Kidney glomerular epithelial cell (primary cell): Measurements from ENCODE around the gene MYO1E.

Experiments used
- DNase-seq: peaks from one replicate; lab custom pipeline; 2025; lab: John Stamatoyannopoulos, UW

The MYO1E gene

GRCh38 chr15:59227021-59227420 lies 145.7 kb downstream of the MYO1E start:
- DNase-seq: no peak

- DNase-seq: no peak
Measured at GRCh38 chr15:59224474-59224873, 148.2 kb downstream of the MYO1E start.

GRCh38 chr15:59223736-59224135 lies 148.9 kb downstream of the MYO1E start:
- DNase-seq: no peak

GRCh38 chr15:59222906-59223550 lies 149.6 kb downstream of the MYO1E start:
- no peak for DNase-seq

- DNase-seq: peak; percentile 93
Measured at GRCh38 chr15:59221511-59222505, 150.9 kb downstream of the MYO1E start.

- no peak for DNase-seq
Measured at GRCh38 chr15:59218710-59219109, 154.0 kb downstream of the MYO1E start.

GRCh38 chr15:59217876-59218498 lies 154.7 kb downstream of the MYO1E start:
- no peak for DNase-seq

- DNase-seq: no peak
Measured at GRCh38 chr15:59216911-59217310, 155.8 kb downstream of the MYO1E start.

GRCh38 chr15:59210186-59210585 lies 162.5 kb downstream of the MYO1E start:
- DNase-seq: no peak

GRCh38 chr15:59208613-59209249 lies 163.9 kb downstream of the MYO1E start:
- no peak for DNase-seq

- no peak for DNase-seq
Measured at GRCh38 chr15:59206623-59207183, 166.0 kb downstream of the MYO1E start, which contains the start of gene LDHAL6B. Gene LDHAL6B, plus strand, starts transcription at chr15:59206843. Its CDS starts 98 bp downstream, at chr15:59206941.

GRCh38 chr15:59205839-59206622 lies 166.6 kb downstream of the MYO1E start:
- DNase-seq: no peak

- no peak for DNase-seq
Measured at GRCh38 chr15:59203657-59204056, 169.0 kb downstream of the MYO1E start.

- DNase-seq: no peak
Measured at GRCh38 chr15:59203008-59203407, 169.7 kb downstream of the MYO1E start.

- DNase-seq: no peak
Measured at GRCh38 chr15:59200560-59200959, 172.1 kb downstream of the MYO1E start.

- DNase-seq: peak; percentile 51
Measured at GRCh38 chr15:59199626-59200465, 172.8 kb downstream of the MYO1E start.

GRCh38 chr15:59197454-59197853 lies 175.2 kb downstream of the MYO1E start:
- DNase-seq: no peak

- no peak for DNase-seq
Measured at GRCh38 chr15:59196416-59196815, 176.3 kb downstream of the MYO1E start.

GRCh38 chr15:59194639-59195325 lies 177.9 kb downstream of the MYO1E start:
- DNase-seq: no peak
